ENCODE data around the gene CSNK1D.

DNA sequence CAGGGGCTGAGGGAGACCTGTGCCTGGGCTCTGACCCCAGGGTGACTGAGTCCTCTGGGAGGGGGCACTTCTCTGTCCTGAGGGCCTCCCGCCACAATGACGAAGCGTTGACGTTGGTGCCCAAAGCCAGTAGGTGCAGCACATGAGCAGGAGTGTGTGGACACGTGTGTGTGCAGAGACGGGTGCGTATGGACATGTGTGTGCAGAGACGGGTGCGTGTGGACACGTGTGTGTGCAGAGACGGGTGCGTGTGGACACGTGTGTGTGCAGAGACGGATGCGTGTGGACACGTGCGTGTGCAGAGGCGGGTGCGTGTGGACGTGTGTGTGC lies 44.6 kb upstream of the CSNK1D start:
- TF ChIP-seq CTCF (IDR thresholded peaks at IDR 0.05): no peak
- TF ChIP-seq ZMAT4 (CRISPR knock-in tag; IDR thresholded peaks at IDR 0.05): no peak
- no peak for TF ChIP-seq TCF7 (CRISPR knock-in tag; IDR thresholded peaks at IDR 0.05; ENCODE audit: low read depth)
- TF ChIP-seq NR2C2 (CRISPR knock-in tag; IDR thresholded peaks at IDR 0.05): no peak
- TF ChIP-seq ELF4 (CRISPR knock-in tag; IDR thresholded peaks at IDR 0.05; ENCODE audit: low read depth): no peak
- no peak for TF ChIP-seq FOXK1 (CRISPR knock-in tag; IDR thresholded peaks at IDR 0.05)
- TF ChIP-seq MYBL2 (CRISPR knock-in tag; IDR thresholded peaks at IDR 0.05): no peak
- no peak for TF ChIP-seq HMGXB4 (CRISPR knock-in tag; IDR thresholded peaks at IDR 0.05)
- no peak for TF ChIP-seq SOX15 (CRISPR knock-in tag; IDR thresholded peaks at IDR 0.05)
- TF ChIP-seq KAT7 (CRISPR knock-in tag; IDR thresholded peaks at IDR 0.05; ENCODE audit: borderline replicate concordance): no peak
- TF ChIP-seq, protein P1, sequence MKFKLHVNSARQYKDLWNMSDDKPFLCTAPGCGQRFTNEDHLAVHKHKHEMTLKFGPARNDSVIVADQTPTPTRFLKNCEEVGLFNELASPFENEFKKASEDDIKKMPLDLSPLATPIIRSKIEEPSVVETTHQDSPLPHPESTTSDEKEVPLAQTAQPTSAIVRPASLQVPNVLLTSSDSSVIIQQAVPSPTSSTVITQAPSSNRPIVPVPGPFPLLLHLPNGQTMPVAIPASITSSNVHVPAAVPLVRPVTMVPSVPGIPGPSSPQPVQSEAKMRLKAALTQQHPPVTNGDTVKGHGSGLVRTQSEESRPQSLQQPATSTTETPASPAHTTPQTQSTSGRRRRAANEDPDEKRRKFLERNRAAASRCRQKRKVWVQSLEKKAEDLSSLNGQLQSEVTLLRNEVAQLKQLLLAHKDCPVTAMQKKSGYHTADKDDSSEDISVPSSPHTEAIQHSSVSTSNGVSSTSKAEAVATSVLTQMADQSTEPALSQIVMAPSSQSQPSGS (CRISPR knock-in tag; IDR thresholded peaks at IDR 0.05; ENCODE audit: borderline replicate concordance, low read depth): no peak
- TF ChIP-seq CREM (CRISPR knock-in tag; IDR thresholded peaks at IDR 0.05): no peak
- no peak for TF ChIP-seq JUN (CRISPR knock-in tag; IDR thresholded peaks at IDR 0.05)
